Measurements from ENCODE around the gene FKRP. TPM values are rescaled to one million over a fixed set of nuclear protein-coding genes. Genes with fewer than 3 reads are reported as not detected.
A peak's percentile ranks its signal among the peaks of the same experiment; 100 is the strongest.

FKRP gene
- total and polyA plus RNA-seq, 5 donors = 15.0 to 22.7 (median 20.0) TPM

DNA sequence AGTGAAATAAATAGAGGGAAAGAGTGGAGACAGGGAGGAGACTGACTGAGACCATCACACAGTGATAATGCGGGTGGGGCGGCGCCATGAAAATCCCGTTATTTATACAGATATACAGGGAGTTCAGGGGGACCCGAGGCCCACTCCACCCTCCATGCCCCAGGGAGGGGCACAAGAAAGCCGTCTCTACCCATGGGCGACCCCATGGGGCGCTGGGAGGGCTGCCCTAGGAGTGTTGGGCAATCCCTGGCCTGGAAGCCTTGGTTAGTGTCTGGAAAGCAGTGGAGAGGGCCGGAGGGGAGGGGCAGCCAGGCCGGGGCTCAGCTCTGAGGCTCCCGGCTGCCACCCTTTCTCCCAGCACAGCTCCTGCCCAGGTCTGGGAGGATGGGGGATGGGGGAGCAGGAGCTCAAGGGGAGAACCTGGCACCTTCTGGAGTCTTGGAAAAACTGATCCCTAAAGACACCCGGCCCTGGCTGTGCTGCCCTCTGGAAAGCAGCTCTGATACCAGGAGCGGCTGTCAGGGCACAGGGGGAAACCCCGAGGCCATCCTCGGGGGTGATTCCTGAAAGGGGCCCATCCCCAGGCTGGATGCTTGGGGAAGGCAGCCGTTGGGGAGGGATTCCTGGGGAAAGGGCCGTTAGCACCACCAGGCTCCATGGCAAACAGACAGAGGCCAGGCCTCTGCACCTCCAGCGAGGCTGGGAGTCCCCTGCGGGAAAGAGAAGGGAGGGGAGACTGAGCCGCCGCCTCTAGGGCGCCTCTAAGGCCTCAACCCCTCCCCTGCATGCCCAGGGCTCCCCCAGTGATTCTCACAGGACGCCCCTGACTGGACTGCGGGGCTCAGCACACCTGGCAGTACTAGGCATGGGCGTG lies 26.0 kb upstream of the FKRP start:
- no peak overlapping the region for H3K27ac ChIP-seq (ENCODE audit: low read length)
- DNase-seq = no peak

DNA sequence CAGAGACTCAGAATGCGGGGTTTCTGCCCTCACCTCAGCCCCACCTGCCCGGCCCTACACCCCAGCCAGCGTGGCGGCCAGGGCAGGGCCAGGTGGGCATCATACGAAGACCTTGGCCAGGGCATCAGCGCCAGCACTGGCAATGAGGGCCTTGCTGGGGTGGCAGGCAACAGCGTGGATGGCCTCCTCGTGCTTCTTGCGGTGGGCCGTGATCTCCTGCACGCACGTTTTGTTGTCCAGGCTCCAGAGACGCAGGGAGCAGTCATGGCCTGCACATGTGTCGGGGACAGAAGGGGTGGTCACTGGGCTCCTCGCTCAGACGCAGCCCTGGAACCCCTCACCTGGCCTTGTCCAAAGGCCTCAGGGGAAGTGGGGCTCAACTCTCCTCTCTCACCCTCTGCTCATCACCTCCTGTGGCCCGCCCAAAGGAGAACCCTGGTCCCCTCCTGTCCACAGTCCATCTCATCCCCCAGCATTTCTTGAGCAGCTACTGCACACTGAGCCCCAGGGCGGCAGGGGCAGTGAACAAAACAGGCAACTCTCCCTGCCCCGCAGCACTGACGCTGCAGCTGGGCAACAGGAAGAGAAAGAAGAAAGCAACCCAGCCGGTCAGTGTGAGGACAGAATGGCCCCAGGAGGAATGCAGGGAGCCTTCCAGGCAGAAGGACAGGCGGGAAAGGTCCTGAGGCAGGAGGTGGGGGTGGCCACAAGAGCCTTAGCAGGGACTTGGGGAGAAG lies 25.2 kb upstream of the FKRP start:
- WGBS = 92% methylated on average over 22 of the region's 22 CpGs
- DNase-seq (peak in 1 of 3 donors; percentile 46), ATAC-seq (no peak)
- Histone ChIP-seq H3K27ac (ENCODE audit: low read length) (no peak overlapping the region), H3K27me3 (ENCODE audit: control insufficient read depth, insufficient read depth) (no peaks in the 10 kb centered on the region), H3K9me3 (ENCODE audit: control insufficient read depth, low read length) (no peaks in the 10 kb centered on the region), H3K4me1 (ENCODE audit: control insufficient read depth, insufficient read depth, low read length) (no peaks in the 10 kb centered on the region), H3K4me3 (ENCODE audit: low read length) (no peak overlapping the region)
- intact Hi-C loops (cut with DNase I) = no loop called here

More for the DNA sequence above, 26.0 kb upstream of the FKRP start:
- Histone ChIP-seq H3K4me1 (ENCODE audit: control insufficient read depth, insufficient read depth, low read length) (no peaks in the 10 kb centered on the region), H3K9me3 (ENCODE audit: control insufficient read depth, low read length) (no peaks in the 10 kb centered on the region), H3K27me3 (ENCODE audit: control insufficient read depth, insufficient read depth) (no peaks in the 10 kb centered on the region), H3K4me3 (ENCODE audit: low read length) (no peak overlapping the region)
- WGBS = 78% methylated on average over 25 of the region's 25 CpGs
- intact Hi-C loops (cut with DNase I) = no loop called here
- no peak for ATAC-seq

GRCh38 chr19:46721269-46722003 lies 24.4 kb upstream of the FKRP start:
- ATAC-seq = no peak
- no peaks in the 10 kb centered on the region for H3K4me1 ChIP-seq (ENCODE audit: control insufficient read depth, insufficient read depth, low read length)

GRCh38 chr19:46722004-46722380 lies 23.9 kb upstream of the FKRP start:
- intact Hi-C loops (cut with DNase I) = no loop called here
- Histone ChIP-seq H3K27ac (ENCODE audit: low read length) (no peak overlapping the region), H3K4me1 (ENCODE audit: control insufficient read depth, insufficient read depth, low read length) (no peaks in the 10 kb centered on the region), H3K9me3 (ENCODE audit: control insufficient read depth, low read length) (no peaks in the 10 kb centered on the region), H3K27me3 (ENCODE audit: control insufficient read depth, insufficient read depth) (no peaks in the 10 kb centered on the region), H3K4me3 (ENCODE audit: low read length) (no peak overlapping the region)
- 82% methylated on average over 17 of the region's 17 CpGs for WGBS
- ATAC-seq (no peak), DNase-seq (peak in 1 of 3 donors; percentile 52)

More at GRCh38 chr19:46721269-46722003, 24.4 kb upstream of the FKRP start:
- WGBS = 80% methylated on average over 16 of the region's 16 CpGs
- H3K27ac ChIP-seq (ENCODE audit: low read length) = no peak overlapping the region
- H3K9me3 ChIP-seq (ENCODE audit: control insufficient read depth, low read length) = no peaks in the 10 kb centered on the region
- peak in 1 of 3 donors; percentile 51 for DNase-seq
- intact Hi-C loops (cut with DNase I) = no loop called here
- H3K27me3 ChIP-seq (ENCODE audit: control insufficient read depth, insufficient read depth) = no peaks in the 10 kb centered on the region
- H3K4me3 ChIP-seq (ENCODE audit: low read length) = no peak overlapping the region

GRCh38 chr19:46722421-46723022 lies 23.3 kb upstream of the FKRP start:
- H3K9me3 ChIP-seq (ENCODE audit: control insufficient read depth, low read length) = no peaks in the 10 kb centered on the region
- no peak for ATAC-seq
- H3K27ac ChIP-seq (ENCODE audit: low read length) = no peak overlapping the region

DNA sequence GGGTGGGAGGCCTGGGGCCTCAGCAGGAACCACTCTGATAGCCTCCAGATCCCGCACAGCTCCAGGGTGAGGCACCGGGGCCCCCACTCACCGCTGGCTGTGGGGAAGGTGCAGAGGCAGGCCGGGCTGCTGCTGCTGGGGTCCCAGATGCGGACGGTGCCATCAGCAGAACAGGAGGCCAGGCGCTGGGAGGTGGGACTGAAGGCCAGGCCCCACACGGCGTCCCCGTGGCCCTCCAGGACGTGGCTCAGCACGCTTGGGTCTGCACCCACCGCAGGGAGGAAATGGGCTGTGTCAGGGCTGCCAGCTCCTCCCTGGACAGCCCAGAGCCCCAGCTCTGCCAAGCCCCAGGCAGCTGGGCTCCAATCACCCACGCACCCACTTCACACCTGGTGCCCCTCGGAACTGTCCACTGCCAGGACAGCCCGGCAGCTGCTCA lies 22.8 kb upstream of the FKRP start:
- peak in 2 of 3 donors; percentile 43 to 50 for DNase-seq
- intact Hi-C loops (cut with DNase I) = no loop called here
- 77% methylated on average over 16 of the region's 16 CpGs for WGBS
- ATAC-seq = no peak
- no peaks in the 10 kb centered on the region for H3K27me3 ChIP-seq (ENCODE audit: control insufficient read depth, insufficient read depth)
- H3K4me1 ChIP-seq (ENCODE audit: control insufficient read depth, insufficient read depth, low read length) = no peaks in the 10 kb centered on the region
- no peaks in the 10 kb centered on the region for H3K9me3 ChIP-seq (ENCODE audit: control insufficient read depth, low read length)
- H3K27ac ChIP-seq (ENCODE audit: low read length) = no peak overlapping the region
- no peak overlapping the region for H3K4me3 ChIP-seq (ENCODE audit: low read length)

More at GRCh38 chr19:46722421-46723022, 23.3 kb upstream of the FKRP start:
- H3K27me3 ChIP-seq (ENCODE audit: control insufficient read depth, insufficient read depth) = no peaks in the 10 kb centered on the region
- 82% methylated on average over 25 of the region's 25 CpGs for WGBS
- H3K4me3 ChIP-seq (ENCODE audit: low read length) = no peak overlapping the region
- H3K4me1 ChIP-seq (ENCODE audit: control insufficient read depth, insufficient read depth, low read length) = no peaks in the 10 kb centered on the region
- intact Hi-C loops (cut with DNase I) = no loop called here
- DNase-seq = peak in 1 of 3 donors; percentile 45

GRCh38 chr19:46723471-46723870 lies 22.4 kb upstream of the FKRP start:
- ATAC-seq = no peak
- WGBS = 93% methylated on average over 6 of the region's 6 CpGs
- intact Hi-C loops (cut with DNase I) = no loop called here
- Histone ChIP-seq H3K9me3 (ENCODE audit: control insufficient read depth, low read length) (no peaks in the 10 kb centered on the region), H3K27ac (ENCODE audit: low read length) (no peak overlapping the region), H3K4me3 (ENCODE audit: low read length) (no peak overlapping the region), H3K4me1 (ENCODE audit: control insufficient read depth, insufficient read depth, low read length) (no peaks in the 10 kb centered on the region), H3K27me3 (ENCODE audit: control insufficient read depth, insufficient read depth) (no peaks in the 10 kb centered on the region)
- DNase-seq = no peak

DNA sequence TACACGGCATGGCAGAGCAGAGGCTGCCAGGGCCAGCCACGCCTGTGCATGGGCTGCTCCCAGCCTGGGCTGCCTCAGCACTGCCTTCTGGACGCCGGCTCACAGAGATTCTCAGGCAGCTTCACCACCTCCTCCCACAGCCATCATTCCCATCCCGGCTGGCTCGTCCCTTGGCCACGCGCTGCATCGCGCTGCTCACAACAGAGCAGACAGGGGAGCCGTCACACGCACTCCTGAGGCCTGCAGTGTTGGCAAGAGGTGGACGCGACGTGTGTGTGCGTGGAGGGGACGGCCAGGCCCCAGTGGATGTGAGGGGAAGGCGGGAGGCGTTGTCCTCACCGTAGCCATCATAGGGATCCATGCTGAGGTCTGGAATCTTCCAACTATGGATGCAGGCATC lies 21.4 kb upstream of the FKRP start:
- ATAC-seq (no peak), DNase-seq (peak in 2 of 3 donors; percentile 19 to 37)
- H3K27ac ChIP-seq (ENCODE audit: low read length) = no peak overlapping the region
- intact Hi-C loops (cut with DNase I) = no loop called here
- no peaks in the 10 kb centered on the region for H3K27me3 ChIP-seq (ENCODE audit: control insufficient read depth, insufficient read depth)
- no peaks in the 10 kb centered on the region for H3K9me3 ChIP-seq (ENCODE audit: control insufficient read depth, low read length)
- no peak overlapping the region for H3K4me3 ChIP-seq (ENCODE audit: low read length)
- WGBS = 84% methylated on average over 20 of the region's 20 CpGs
- H3K4me1 ChIP-seq (ENCODE audit: control insufficient read depth, insufficient read depth, low read length) = no peaks in the 10 kb centered on the region

DNA sequence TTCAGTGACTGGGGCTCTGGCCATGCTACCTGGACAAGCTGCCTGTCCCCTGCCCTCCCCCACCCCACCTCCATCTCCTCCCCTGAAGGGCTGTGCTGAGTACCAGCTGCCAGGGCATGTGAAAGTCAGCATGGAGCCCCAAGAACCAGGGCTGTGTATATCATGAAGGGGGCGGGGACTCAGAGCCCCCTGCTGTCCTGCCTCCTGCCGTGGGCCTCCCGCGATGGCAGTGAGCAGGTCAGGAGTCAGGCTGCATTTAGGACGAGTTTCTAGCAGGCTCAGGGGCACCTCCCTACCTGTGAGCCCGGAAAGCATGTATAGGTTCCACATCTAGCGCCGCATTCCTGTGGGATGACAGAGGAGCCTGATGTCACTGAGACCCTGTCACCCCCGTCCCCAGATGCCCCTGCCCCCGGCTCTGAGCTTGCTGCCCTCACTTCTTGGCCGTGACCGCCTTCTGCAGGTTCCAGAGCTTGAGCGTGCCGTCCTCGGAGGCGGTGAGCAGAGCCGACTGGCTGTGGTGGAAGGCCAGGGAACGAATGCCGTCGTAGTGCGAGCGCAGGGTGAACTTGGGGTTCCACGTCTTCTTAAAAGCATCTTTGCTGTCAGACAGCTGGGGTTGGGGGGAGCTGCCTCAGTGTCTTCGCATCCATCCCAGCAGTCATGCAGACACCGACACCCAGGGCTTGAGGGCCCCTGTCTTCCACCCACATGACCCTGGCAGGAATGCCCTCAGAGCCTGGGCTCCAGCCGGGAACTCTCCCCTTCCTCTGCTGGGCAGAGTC lies 20.6 kb upstream of the FKRP start:
- H3K4me1 ChIP-seq (ENCODE audit: control insufficient read depth, insufficient read depth, low read length) = no peaks in the 10 kb centered on the region
- H3K27ac ChIP-seq (ENCODE audit: low read length) = no peak overlapping the region
- no peak overlapping the region for H3K4me3 ChIP-seq (ENCODE audit: low read length)
- H3K27me3 ChIP-seq (ENCODE audit: control insufficient read depth, insufficient read depth) = no peaks in the 10 kb centered on the region
- no peaks in the 10 kb centered on the region for H3K9me3 ChIP-seq (ENCODE audit: control insufficient read depth, low read length)
- WGBS = 87% methylated on average over 26 of the region's 26 CpGs
- intact Hi-C loops (cut with DNase I) = no loop called here
- ATAC-seq (no peak), DNase-seq (peak in 2 of 3 donors; percentile 37 to 43)

DNA sequence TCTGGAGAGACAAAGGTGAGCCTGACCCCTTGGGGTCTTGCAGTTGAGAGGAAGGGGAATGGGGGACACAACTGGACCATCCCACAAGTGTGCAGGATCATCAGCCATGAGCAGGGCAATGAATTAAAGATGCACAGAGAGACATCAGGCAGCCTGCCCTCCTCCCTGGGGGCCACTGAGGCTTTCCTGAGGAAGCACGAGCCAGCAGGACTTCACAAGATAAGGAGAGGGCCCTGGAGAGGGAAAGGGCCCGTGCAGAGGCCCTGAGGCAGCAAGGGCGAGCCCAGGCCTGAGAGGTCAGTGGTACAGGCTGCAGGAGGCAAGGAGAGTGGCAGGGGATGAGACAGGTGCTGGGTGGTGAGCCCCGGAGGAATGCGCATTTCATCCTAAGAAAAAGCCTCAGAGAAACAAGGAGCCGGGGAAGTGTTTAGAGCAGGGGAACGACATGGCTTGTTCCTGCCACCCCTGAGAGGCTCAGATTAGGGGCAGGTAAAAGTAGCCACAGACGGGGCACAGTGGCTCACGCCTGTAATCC lies 19.9 kb upstream of the FKRP start:
- no peaks in the 10 kb centered on the region for H3K27me3 ChIP-seq (ENCODE audit: control insufficient read depth, insufficient read depth)
- no peak overlapping the region for H3K4me3 ChIP-seq (ENCODE audit: low read length)
- H3K27ac ChIP-seq (ENCODE audit: low read length) = no peak overlapping the region
- H3K9me3 ChIP-seq (ENCODE audit: control insufficient read depth, low read length) = no peaks in the 10 kb centered on the region
- H3K4me1 ChIP-seq (ENCODE audit: control insufficient read depth, insufficient read depth, low read length) = no peaks in the 10 kb centered on the region
- 63% methylated on average over 9 of the region's 9 CpGs for WGBS
- no peak for ATAC-seq
- intact Hi-C loops (cut with DNase I) = no loop called here
- DNase-seq = peak in 1 of 3 donors; percentile 16

Measured in right cardiac atrium (tissue), 5 donors.